Measurements from ENCODE around the gene CRB2.

The CRB2 gene

DNA sequence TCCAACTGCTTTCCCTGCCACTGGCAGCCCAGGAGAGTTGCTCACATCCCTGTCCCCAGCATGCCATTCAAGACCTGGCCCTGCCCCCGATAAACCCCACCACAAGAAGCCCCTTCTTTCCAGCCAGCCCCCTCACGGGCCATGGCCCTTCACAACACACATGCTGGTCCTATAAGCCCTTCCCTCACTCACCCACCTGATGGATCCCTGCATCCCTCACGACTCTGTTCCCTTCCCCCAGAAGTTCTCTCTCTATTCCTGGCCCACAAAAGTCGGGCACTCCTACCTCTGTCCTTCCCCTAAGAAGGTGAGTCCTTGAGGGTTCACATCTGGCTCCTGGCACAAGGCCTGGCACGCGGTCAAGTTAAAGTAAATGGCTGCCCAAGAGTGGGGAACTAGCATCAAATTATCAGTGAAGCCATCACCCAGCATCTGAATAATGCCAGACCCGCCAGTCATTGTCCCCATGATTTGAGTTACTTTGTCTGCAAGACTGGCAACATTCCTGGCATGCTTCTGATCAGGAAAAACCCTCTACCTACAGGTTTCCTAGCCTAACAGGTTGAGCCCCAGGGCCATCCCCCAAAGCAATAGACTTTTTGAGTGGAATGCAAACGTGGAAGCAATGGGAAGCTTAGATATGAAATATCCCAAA is 65.9 kb downstream of the CRB2 start:
- no peak for DNase-seq (ENCODE audit: low read depth in 2 of 2)

DNA sequence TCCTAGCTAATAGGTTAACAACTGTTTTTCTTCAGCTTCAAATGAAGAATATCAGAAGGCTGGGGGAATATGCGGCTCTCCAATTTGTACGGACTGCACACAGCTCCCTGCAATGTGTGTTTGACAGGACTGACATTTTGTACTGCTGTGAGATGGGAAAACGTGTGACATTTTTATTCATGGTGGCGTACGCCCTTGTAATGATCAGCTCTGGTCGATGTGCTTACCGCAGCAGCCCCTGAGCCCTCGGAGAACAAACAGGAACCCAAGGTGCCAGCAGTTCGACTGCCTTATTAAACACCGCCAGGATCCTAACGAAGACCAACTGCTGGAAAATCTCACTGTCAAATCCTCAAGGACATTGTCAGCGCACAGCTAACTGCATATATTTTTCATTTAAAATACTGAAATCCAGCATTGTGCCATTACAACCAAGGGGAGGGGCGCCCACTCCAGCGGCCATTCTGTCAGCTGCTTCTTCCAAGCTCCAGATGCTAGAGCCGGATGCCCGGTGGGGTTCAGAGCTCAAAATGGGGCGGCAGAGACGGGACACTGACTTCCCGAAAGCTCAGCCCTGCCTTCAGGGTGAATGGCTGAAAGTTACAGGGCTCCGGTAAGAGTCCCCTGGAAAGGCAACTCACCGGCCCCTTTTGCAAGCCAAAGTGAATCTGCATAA is 66.8 kb downstream of the CRB2 start:
- DNase-seq (ENCODE audit: low read depth in 2 of 2): no peak

DNA sequence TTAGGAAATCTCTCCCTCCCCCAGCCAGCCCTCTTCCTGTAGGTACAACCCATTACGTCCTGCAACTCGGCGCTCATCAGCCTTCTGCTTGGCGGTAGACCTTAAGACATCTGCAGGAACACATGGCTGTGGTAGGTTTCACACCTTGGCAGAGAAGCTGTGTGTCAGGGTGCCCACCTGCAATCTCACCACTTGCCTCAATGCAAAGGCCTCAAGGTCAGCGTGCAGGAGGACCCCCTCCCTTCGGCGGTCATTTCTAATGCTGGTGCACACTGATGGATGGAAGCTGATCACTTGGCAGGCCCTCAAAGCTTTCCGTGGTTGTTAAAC is 67.3 kb downstream of the CRB2 start:
- DNase-seq (ENCODE audit: low read depth in 2 of 2): no peak

DNA sequence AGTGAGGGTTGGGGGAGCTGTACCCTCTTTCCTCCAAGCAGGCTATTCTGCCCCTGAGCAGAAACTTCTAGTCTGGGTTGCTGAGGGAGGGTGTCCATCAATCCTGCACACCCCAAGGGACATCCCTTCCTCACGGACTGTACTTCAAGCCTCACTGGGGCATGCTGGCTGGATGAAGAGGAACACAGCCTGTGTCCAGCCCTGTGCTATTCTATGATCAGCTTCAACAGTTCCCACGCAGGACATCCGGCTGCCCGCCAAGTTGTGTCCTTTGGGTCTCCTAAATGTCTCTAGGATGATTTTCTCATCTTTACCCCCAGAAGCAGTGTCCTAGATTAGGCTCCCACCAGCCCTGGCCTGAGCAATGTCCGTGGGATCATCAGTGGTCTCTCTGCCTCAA is 68.1 kb downstream of the CRB2 start:
- DNase-seq (ENCODE audit: low read depth in 2 of 2): no peak

DNA sequence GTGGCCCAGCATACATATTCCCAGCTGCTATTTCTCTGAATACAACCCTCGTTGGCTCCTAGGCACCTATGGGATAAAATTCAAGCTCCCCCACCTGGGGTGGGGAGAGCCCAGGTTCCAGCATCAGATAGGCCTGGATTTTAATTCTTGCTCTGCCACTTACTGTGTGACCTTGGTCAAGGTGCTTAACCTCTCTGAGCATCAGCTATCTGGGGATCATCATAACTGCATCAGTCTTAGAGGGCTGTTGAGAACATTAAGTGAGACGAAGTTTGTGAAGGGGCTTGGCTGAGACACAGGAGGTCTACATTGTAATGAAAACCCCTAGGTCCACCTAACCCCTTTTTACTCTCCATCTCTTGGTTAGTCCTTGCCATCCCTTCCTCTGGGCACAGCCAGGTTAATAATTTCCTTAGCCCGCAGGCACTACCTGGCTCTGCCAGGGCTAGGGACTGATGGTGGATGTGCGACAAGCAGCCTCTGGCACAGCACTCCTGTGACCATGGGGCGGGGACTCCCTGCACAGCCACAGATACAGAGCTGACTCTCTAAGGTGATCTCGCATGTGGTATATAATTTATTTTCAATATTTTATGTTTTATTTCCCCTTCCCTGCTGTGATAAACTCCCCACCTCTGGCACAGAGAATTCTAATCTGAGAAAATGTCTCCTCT is 68.7 kb downstream of the CRB2 start:
- no peak for DNase-seq (ENCODE audit: low read depth in 2 of 2)

DNA sequence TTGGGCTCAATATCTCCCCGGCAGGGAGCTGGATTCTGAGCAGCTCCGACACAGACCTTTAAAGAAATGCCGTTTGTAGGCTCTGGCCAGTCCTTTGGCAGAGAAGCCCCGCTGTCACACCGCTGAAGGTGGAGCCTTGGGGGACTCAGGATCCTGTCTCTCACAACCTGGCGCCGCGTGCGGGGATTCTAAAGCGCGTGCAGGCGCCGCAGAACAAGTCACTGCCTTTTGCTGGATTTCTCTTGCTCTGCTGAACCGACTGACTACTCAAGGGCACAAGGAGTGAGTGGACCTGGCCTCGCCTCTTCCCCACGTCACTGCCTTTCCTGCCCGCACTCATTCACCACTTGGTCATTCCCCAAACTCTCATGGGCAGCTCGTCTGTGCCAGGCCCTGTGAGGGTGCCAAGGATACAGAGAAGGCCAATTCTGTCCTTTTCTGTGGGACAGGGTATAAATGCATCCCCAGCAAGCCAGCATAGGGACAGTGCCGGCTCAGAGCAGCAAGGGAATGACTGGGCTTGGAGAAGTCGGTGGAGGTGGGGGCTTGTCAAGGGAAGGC is 69.3 kb downstream of the CRB2 start:
- no peak for DNase-seq (ENCODE audit: low read depth in 2 of 2)

DNA sequence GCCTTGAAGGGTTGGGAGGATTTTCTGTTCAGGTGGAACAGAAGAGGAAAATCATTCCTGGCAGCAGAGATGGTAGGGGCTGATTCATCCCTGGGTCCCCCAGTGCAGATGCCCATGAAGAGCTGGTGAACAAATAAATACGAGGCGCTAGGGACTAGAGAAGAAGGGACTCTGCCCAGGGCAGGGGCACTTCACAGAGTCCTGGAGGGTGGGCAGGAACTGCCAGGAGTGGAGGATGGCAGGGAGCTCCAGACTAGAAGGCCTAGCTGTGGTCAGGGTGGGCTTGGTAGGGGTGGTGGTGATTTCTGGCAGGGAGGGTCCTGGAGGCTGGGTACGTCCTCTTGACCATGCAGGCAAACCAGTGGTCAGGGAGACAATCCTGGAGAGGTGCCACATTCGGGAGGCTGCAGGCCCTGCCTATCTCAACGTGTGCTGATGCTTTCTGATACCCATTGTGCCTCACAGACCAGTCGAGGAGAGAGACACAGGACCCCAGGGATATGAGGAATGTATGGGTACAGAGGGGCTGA is 69.9 kb downstream of the CRB2 start:
- no peak for DNase-seq (ENCODE audit: low read depth in 2 of 2)

DNA sequence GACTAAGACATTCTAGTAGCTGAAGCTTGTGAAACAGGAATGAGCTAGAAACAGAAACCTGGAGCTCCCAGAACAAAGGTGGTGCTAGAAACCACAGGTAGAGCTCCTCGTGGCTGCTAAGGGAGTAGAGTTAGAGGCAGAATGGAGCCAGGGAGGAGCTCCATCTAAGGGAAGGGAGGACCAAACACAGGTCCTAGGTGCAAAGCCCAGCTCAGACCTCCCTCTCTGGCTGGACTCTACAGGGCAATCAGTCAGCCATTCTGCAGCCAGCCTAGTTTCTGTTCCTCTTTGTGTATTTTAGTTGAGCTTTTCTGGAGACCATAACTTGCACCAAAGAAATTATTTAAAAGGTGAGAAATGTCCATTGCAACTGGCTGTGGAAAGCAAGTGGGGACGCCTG is 70.4 kb downstream of the CRB2 start:
- no peak for DNase-seq (ENCODE audit: low read depth in 2 of 2)

All from stimulated activated CD8-positive, alpha-beta memory T cell treated with anti-CD3 and anti-CD28 coated beads, Interleukin-7, amount 100 ng/mL, for 1 hour (primary cell).